Ishikawa (cell line): ENCODE results near the gene PPP1R12A.

Experiments
- CEBPB ChIP-seq: IDR thresholded peaks from 2 replicates; pipeline ENCODE4 v1.6.1; 2012
- CREB1 ChIP-seq: IDR thresholded peaks from 2 replicates; pipeline ENCODE4 v1.6.1; 2012; ENCODE audit warnings: low read depth
- EP300 ChIP-seq: IDR thresholded peaks from 2 replicates; pipeline ENCODE4 v1.6.1; 2012; ENCODE audit warnings: borderline replicate concordance
- FOXM1 ChIP-seq: IDR thresholded peaks from 2 replicates; pipeline ENCODE4 v1.6.1; 2012; ENCODE audit warnings: low read depth, borderline replicate concordance
- MAX ChIP-seq: IDR thresholded peaks from 2 replicates; pipeline ENCODE4 v1.6.1; 2012
- NFIC ChIP-seq: IDR thresholded peaks from 2 replicates; pipeline ENCODE4 v1.6.1; 2012
- RAD21 ChIP-seq: IDR thresholded peaks from 2 replicates; pipeline ENCODE4 v1.6.1; 2012; ENCODE audit warnings: low read depth
- REST ChIP-seq: IDR thresholded peaks from 2 replicates; pipeline ENCODE4 v1.6.1; 2012; ENCODE audit warnings: low read depth, mild to moderate bottlenecking
- TAF1 ChIP-seq: IDR thresholded peaks from 2 replicates; pipeline ENCODE4 v1.6.1; 2012; ENCODE audit warnings: low read depth, mild to moderate bottlenecking
- TCF12 ChIP-seq: IDR thresholded peaks from 2 replicates; pipeline ENCODE4 v1.6.1; 2012; ENCODE audit warnings: low read depth
- USF1 ChIP-seq: IDR thresholded peaks from 2 replicates; pipeline ENCODE4 v1.6.1; 2012
- YY1 ChIP-seq: IDR thresholded peaks from 2 replicates; pipeline ENCODE4 v1.6.1; 2012; ENCODE audit warnings: low read depth
- ZBTB7A ChIP-seq: IDR thresholded peaks from 2 replicates; pipeline ENCODE4 v1.6.1; 2012; ENCODE audit warnings: low read depth

- TF ChIP-seq FOXM1, result no peak
- no peak for TF ChIP-seq EP300
- no peak for TF ChIP-seq YY1
- TF ChIP-seq REST, result no peak
- TF ChIP-seq CREB1, result no peak
- no peak for TF ChIP-seq CEBPB
- no peak for TF ChIP-seq TCF12
- TF ChIP-seq MAX, result no peak
- no peak for TF ChIP-seq USF1
- TF ChIP-seq TAF1, result no peak
- TF ChIP-seq NFIC, result no peak
- TF ChIP-seq RAD21, result no peak
- no peak for TF ChIP-seq ZBTB7A
These were observed 93.0 kb downstream of the PPP1R12A start for GRCh38 chr12:79841878-79842265.
